PFSK-1 (cell line): ENCODE results near the gene LIPC.

ENCODE experiments used
- POLR2AphosphoS5 ChIP-seq: IDR thresholded peaks from 2 replicates; pipeline ENCODE4 v1.6.1; 2012; ENCODE audit warnings: low read depth, mild to moderate bottlenecking, control low read depth, low read length, moderate library complexity
- REST ChIP-seq, 2 experiments: IDR thresholded peaks; 2 replicates each; pipeline versions ENCODE4 v1.6.1 to v1.8.0; 2011 to 2012; ENCODE audit warnings: low read depth in 2 of 2, low read length in 2 of 2, control low read depth in 1 of 2, inconsistent platforms in 1 of 2, mild to moderate bottlenecking in 1 of 2, moderate library complexity in 1 of 2; ENCODE audit not compliant: insufficient read depth in 1 of 2
- SIN3A ChIP-seq: IDR thresholded peaks from 2 replicates; pipeline ENCODE4 v1.6.1; 2012; ENCODE audit warnings: mild to moderate bottlenecking, low read length, moderate library complexity, borderline replicate concordance; ENCODE audit not compliant: insufficient read depth
- TAF1 ChIP-seq: IDR thresholded peaks from 2 replicates; pipeline ENCODE4 v1.6.1; 2012; ENCODE audit warnings: low read length, control low read depth, borderline replicate concordance; ENCODE audit not compliant: insufficient read depth

GRCh38 chr15:58497046-58497785, 65.4 kb downstream of the LIPC start:
- TF ChIP-seq REST (IDR thresholded peaks at IDR 0.05; ENCODE audit: insufficient read depth in 1 of 2, low read depth in 2 of 2, low read length in 2 of 2): no peak
- no peak for TF ChIP-seq SIN3A
- TF ChIP-seq POLR2AphosphoS5: no peak
- no peak for TF ChIP-seq TAF1
